Fibroblast of peridontal ligament (primary cell): ENCODE measurements around the gene GPR143.
A peak's percentile ranks its signal among the peaks of the same experiment; 100 is the strongest.

Experiments
- DNase-seq: peaks from one replicate; pipeline ENCODE4 v3.0.0-alpha.2; 2010; ENCODE audit errors: extremely low read depth

GPR143 gene

GRCh38 chrX:9708086-9708485 is 57.6 kb downstream of the GPR143 start:
- no peak for DNase-seq

GRCh38 chrX:9707306-9708033 is 58.2 kb downstream of the GPR143 start:
- no peak for DNase-seq

GRCh38 chrX:9706421-9706820 is 59.2 kb downstream of the GPR143 start:
- DNase-seq: no peak

- no peak for DNase-seq
These were observed 60.7 kb downstream of the GPR143 start for GRCh38 chrX:9704876-9705465.

GRCh38 chrX:9703406-9703805 is 62.2 kb downstream of the GPR143 start:
- DNase-seq: no peak

GRCh38 chrX:9701790-9702189 is 63.9 kb downstream of the GPR143 start:
- no peak for DNase-seq

GRCh38 chrX:9700555-9700954 is 65.1 kb downstream of the GPR143 start:
- no peak for DNase-seq

GRCh38 chrX:9698576-9698975 is 67.1 kb downstream of the GPR143 start:
- no peak for DNase-seq

- DNase-seq: no peak
These were observed 72.2 kb downstream of the GPR143 start for GRCh38 chrX:9693307-9694001.

GRCh38 chrX:9690046-9690445 is 75.6 kb downstream of the GPR143 start:
- no peak for DNase-seq

GRCh38 chrX:9688833-9689232 is 76.8 kb downstream of the GPR143 start:
- no peak for DNase-seq

GRCh38 chrX:9687899-9688298 is 77.7 kb downstream of the GPR143 start:
- DNase-seq: no peak

GRCh38 chrX:9683350-9683749 is 82.3 kb downstream of the GPR143 start:
- no peak for DNase-seq

GRCh38 chrX:9682861-9683260 is 82.8 kb downstream of the GPR143 start:
- no peak for DNase-seq

- DNase-seq: peak; percentile 56
These were observed 83.2 kb downstream of the GPR143 start for GRCh38 chrX:9682456-9682855.

GRCh38 chrX:9681422-9681821 is 84.2 kb downstream of the GPR143 start:
- peak; percentile 57 for DNase-seq

GRCh38 chrX:9681011-9681410 is 84.6 kb downstream of the GPR143 start:
- no peak for DNase-seq

GRCh38 chrX:9678215-9678965 is 87.3 kb downstream of the GPR143 start:
- DNase-seq: no peak

GRCh38 chrX:9677098-9677739 is 88.4 kb downstream of the GPR143 start:
- no peak for DNase-seq

GRCh38 chrX:9676738-9677097 is 88.9 kb downstream of the GPR143 start:
- DNase-seq: no peak

GRCh38 chrX:9676306-9676705 is 89.3 kb downstream of the GPR143 start:
- DNase-seq: peak; percentile 23
